Measurements from ENCODE around the gene GINM1. TPM values are rescaled to one million over a fixed set of nuclear protein-coding genes. Genes with fewer than 3 reads are reported as not detected.

The GINM1 gene
- total RNA-seq, 4 donors from 2014 or later = 50.7 to 75.5 (median 58.6) TPM

GRCh38 chr6:149566410-149567193 lies 427 bp downstream of the GINM1 start:
- TF ChIP-seq CTCF (IDR thresholded peaks at IDR 0.05; ENCODE audit: low read depth) = no peak

GRCh38 chr6:149567194-149567586 lies 1.0 kb downstream of the GINM1 start:
- no peak for TF ChIP-seq CTCF (IDR thresholded peaks at IDR 0.05; ENCODE audit: low read depth)

- no peak for TF ChIP-seq CTCF (IDR thresholded peaks at IDR 0.05; ENCODE audit: low read depth)
Measured at GRCh38 chr6:149567945-149568585, 1.9 kb downstream of the GINM1 start.

- TF ChIP-seq CTCF (IDR thresholded peaks at IDR 0.05; ENCODE audit: low read depth) = no peak
Measured at GRCh38 chr6:149580880-149581279, 14.7 kb downstream of the GINM1 start.

- no peak for TF ChIP-seq CTCF (IDR thresholded peaks at IDR 0.05; ENCODE audit: low read depth)
Measured at GRCh38 chr6:149581349-149581748, 15.2 kb downstream of the GINM1 start.

GRCh38 chr6:149586149-149586548 lies 20.0 kb downstream of the GINM1 start:
- no peak for TF ChIP-seq CTCF (IDR thresholded peaks at IDR 0.05; ENCODE audit: low read depth)

GRCh38 chr6:149592983-149593382 lies 26.8 kb downstream of the GINM1 start:
- TF ChIP-seq CTCF (IDR thresholded peaks at IDR 0.05; ENCODE audit: low read depth) = no peak

Data from subcutaneous adipose tissue (tissue), 4 donors.